ENCODE results near the gene KCNAB1.
"Not testable (repeated sequence)": the region's sequence is repeated elsewhere in the genome, so short reads cannot be mapped to it uniquely, and the experiment has no call there.

Gene KCNAB1

DNA sequence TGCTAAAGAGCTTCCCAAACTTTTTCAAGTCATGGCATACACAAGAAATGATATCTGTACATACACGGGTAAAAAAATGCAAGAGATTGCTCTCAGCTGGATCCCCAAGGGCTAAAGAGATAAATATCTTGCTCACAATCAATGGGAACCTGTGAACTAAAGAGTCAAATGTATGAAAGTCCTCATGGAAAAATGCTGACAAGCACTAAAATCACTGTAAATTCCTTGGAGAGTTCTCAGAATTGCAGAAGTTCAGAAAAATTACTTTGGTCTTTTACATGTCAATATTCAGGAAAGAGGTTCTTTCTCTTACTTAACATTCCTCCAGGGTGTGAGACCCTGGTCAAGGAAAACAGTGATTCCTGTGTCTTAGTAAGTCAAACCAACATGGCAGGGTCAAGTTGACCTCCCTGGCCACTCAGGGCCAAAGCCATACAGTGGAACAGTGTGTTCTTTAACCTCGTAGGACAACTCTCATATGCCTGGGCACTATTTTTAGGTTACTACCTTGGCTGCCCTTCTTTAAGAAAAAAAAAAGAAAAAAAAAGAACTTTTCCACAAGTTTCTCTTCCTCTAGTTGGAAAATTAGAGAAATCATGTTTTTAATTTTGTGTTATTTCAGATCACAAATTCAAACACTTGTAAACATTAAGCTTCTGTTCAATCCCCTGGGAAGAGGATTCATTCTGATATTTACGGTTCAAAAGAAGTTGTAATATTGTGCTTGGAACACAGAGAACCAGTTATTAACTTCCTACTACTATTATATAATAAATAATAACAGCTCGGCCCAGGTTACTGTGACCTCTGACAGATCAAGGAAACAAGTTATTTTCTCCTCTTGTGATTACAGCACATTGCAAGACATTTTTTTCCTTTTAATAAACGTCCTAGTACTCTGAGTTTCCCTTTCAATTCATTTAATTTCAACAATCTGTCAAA, 422.0 kb downstream of the KCNAB1 start:
- no peak for DNase-seq (ENCODE audit: low read depth)

- DNase-seq (ENCODE audit: low read depth), result no peak
Measured at GRCh38 chr3:156543043-156543555, 422.7 kb downstream of the KCNAB1 start.

GRCh38 chr3:156547637-156548036, 427.3 kb downstream of the KCNAB1 start:
- DNase-seq (ENCODE audit: low read depth), result no peak

- no peak for DNase-seq (ENCODE audit: low read depth)
Measured at GRCh38 chr3:156548041-156548687, 427.8 kb downstream of the KCNAB1 start.

- DNase-seq (ENCODE audit: low read depth), result no peak
Measured at GRCh38 chr3:156548902-156549301, 428.5 kb downstream of the KCNAB1 start.

GRCh38 chr3:156551261-156551660, 430.9 kb downstream of the KCNAB1 start:
- no peak for DNase-seq (ENCODE audit: low read depth)

DNA sequence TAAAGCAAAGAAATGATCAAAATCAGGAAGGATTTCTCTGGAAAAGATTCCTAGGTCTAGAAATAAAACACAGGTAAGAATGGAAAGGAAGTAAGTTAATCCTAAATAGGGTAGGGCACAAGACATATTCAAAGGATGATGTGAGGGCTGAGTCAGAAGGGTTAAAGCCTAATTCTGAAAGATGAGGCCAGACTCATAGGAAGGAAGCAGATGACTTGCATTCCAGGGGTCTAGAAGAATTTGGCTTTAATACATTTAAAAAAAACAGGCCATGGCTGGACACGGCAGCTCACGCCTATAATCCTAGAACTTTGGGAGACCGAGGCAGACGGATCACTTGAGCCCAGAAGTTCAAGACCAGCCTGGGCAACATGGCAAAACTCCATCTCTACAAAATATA, 431.4 kb downstream of the KCNAB1 start:
- no peak for DNase-seq (ENCODE audit: low read depth)

DNA sequence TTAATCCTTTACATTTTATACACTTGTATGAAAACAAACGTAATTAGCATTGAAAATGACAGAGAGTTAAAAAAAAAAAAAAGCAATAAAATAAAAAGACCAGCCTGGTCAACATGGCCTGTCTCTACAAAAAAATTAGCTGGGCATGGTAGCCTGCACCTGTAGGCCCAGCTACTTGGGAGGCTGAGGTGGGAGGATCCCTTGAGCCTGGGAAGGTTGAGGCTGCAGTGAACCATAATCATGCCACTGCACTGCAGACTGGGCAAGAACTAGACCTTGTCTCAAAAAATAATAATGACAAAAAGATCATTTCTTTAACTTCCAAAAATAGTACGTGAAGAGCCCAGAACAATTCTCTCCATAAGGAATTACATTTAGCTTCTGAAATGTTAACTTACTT, 432.6 kb downstream of the KCNAB1 start:
- no peak for DNase-seq (ENCODE audit: low read depth)

- DNase-seq (ENCODE audit: low read depth), result no peak
Measured at GRCh38 chr3:156553705-156554356, 433.5 kb downstream of the KCNAB1 start.

DNA sequence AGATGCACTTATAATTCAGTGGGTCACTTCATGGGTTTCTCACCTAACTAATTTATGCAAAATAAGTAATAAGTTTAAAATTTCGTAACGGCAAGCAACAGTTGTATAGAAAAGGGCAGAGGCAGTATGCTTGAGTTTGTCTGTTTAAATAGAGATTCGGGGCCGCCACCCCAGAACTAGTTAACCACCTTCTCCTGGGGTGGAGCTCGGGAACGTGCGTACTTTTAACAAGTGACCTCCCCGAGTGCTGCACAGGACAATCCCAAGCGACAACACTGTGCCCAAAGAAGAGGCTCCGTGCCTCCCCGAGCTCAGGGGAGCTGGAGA, 434.1 kb downstream of the KCNAB1 start:
- no peak for DNase-seq (ENCODE audit: low read depth)

- DNase-seq (ENCODE audit: low read depth), result peak; percentile 97
Measured at GRCh38 chr3:156554842-156555687, 434.7 kb downstream of the KCNAB1 start, which contains the start of gene SSR3. SSR3 (minus strand) TSS chr3:156555117; CDS start chr3:156555089, 28 bp downstream.

DNA sequence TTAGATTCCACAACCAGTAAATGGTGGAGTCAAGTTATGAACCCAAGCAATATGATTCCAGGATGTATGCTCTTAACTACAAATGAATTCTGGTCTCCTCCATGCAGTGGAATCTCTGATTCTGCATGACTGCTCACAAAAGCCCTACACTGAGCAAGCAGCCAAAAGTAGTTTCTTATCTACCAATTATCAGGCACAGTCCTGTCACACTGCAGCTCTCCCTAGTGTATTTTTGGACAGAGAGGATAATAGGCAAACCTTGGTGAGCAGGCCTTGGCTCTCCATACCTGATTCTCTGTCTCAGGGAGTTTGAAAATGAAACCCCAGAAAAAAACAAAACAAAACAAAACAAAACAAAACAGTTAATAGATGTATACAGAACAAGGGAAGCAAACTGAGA, 438.0 kb downstream of the KCNAB1 start:
- no peak for DNase-seq (ENCODE audit: low read depth)

DNA sequence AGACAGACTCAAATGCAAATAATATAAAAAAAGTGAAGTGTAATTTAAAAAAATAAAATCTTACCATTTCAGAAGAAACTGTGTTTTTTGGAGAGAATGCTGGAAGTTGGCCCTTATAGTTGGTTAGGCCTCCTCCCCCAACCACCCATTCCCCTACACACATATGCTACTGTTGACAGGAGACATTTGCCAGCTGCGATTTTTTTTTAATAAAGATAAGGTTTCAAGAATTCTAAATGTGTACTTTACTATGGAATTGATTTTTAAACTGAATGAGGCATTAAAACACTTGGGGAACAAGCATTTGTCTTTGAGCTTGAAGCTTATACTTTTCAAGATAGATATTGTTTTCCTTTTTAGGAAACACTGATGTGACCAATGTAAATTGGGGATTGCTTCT, 438.9 kb downstream of the KCNAB1 start:
- no peak for DNase-seq (ENCODE audit: low read depth)

- DNase-seq (ENCODE audit: low read depth), result no peak
Measured at GRCh38 chr3:156561533-156561932, 441.2 kb downstream of the KCNAB1 start.

DNA sequence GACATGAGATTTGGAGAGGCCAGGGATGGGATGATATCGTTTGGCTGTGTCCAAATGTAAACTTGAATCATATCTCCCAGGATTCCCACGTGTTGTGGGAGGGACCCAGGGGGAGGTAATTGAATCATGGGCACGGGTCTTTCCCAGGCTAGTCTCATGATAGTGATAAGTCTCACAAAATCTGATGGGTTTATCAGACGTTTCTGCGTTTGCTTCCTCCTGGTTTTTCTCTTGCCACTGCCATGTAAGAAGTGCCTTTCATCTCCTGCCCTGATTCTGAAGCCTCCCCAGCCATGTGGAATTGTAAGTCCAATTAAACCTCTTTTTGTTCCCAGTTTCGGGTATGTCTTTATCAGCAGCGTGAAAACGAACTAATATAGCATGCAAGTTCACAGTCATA, 442.1 kb downstream of the KCNAB1 start:
- not testable (repeated sequence) for DNase-seq (ENCODE audit: low read depth)

GRCh38 chr3:156563900-156564682, 443.7 kb downstream of the KCNAB1 start:
- no peak for DNase-seq (ENCODE audit: low read depth)

- DNase-seq (ENCODE audit: low read depth), result not testable (repeated sequence)
Measured at GRCh38 chr3:156569016-156569415, 448.6 kb downstream of the KCNAB1 start.

DNA sequence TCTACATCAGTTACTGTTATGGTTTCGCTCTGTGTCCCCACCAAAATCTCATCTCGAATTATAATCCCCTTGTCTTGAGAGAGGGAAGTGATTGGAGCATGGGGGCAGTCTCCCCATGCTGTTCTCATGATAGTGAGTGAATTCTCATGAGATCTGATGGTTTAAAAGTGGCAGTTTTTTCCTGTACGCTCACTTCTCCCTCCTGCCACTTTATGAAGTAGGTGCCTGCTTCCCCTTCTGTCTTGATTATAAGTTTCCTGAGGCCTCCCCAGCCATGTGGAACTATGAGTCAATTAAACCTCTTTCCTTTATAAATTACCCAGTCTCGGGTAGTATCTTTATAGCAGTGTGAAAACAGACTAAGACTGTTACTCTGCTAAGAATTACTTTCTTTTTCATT, 449.5 kb downstream of the KCNAB1 start:
- DNase-seq (ENCODE audit: low read depth), result not testable (repeated sequence)

DNA sequence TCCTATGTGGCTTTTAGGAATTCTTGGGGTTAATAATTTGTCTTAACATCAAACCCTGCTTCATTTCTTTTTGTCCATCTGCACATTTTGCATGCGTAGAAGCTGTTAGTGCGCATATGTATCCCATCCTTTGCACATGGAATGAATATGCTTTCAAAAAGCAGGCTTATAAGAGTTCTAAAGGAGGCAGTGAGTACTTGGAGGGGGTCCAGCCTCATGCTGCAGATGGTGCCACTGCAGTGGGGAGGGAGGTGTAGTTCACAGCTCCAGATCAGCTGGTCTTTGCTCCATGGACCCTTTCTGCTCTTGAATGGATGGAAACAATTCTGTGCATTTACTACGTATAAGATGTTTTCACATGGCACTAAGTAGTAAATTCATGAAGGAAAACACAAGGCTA, 455.3 kb downstream of the KCNAB1 start:
- no peak for DNase-seq (ENCODE audit: low read depth)

- no peak for DNase-seq (ENCODE audit: low read depth)
Measured at GRCh38 chr3:156576051-156576450, 455.7 kb downstream of the KCNAB1 start.
